CMK (cell line): Measurements from ENCODE around the gene GALT.

ENCODE experiments used
- DNase-seq: peaks from one replicate; pipeline ENCODE4 v3.0.0-alpha.2; 2010; ENCODE audit warnings: low read depth

The GALT gene

GRCh38 chr9:34651876-34652601 is 5.6 kb downstream of the GALT start, which contains the start of gene IL11RA:
IL11RA (plus strand) TSS chr9:34652185; CDS start chr9:34655218, 3,033 bp downstream.
- peak; percentile 79 for DNase-seq

GRCh38 chr9:34652602-34653000 is 6.1 kb downstream of the GALT start:
- no peak for DNase-seq

DNA sequence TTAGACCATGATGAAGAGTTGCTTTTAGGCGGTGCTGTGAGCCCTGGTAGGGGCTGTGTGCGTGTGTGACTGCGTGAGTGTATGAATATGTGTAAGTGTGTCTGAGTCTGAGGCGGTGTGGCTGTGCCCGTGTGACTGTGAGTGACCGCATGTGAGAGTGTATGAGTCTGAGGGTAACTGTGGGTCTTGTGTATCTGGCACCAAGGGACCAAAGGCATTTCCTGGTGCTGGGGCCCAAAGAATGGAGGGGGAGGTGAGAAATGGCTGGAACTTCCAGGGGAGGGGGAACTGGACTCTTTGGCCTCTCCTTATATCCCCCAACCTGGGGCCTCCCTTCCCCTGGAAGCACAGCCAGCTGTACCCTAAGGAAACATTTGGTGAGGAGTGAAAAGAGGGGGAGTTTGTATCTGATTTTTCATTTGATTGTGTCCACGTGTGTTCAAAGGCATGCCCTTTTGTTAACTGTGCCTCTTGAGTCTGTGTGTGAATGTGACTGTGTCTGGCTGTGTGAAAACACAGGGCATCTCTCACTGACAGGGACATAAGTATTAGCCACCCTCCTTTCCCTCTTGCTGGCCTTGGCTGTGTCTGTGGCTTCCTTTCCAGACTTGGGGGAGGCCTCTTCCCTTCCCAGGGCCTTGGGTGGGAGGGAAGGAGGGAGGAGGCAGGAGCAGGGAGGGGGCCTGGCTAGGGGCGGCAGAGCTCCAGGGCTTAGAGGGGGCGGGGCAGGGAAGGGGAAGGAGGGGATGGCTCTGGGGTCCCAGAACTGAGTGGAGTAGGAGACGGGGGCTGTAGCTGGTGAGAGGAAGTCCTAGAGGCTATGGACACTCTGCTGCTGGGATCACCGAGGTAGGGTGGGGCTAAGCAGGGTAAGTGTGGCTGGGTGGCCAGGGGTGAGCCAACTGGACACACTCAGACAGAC is 6.9 kb downstream of the GALT start:
- DNase-seq = peak; percentile 58

- DNase-seq = no peak
Observed at GRCh38 chr9:34654323-34655051, 8.0 kb downstream of the GALT start.

DNA sequence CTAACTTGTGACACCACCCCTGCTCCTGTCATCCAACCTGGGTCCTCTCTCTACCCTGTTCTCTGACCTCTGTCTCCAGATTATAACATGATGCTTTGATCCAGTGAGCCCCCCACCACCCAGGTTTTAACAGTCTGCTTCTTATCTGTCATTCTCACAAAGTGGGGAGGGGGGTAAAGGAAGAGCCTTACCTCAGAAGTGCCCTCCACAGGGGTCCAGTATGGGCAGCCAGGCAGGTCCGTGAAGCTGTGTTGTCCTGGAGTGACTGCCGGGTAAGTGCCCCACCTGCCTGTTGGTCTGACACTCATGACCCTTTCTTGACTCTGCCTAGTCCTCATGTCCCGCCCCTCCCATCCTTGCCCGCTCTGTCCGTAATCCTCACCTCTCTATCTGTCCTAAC is 8.9 kb downstream of the GALT start:
- no peak for DNase-seq

DNA sequence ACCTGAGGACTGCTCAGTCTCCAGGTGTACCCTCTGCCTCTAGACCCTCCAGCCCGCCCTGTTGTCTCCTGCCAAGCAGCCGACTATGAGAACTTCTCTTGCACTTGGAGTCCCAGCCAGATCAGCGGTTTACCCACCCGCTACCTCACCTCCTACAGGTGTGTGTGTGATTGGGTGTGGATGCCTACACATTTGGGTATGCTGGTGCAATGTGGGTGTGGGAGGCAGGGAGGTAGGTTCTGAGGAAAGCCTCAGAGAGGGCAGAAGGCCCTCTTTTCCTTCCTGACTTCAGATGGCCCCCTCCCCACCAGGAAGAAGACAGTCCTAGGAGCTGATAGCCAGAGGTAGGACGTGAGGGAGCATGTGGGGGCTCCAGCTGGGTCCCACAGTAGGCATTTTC is 10.5 kb downstream of the GALT start:
- no peak for DNase-seq

- no peak for DNase-seq
Observed at GRCh38 chr9:34658461-34658860, 12.0 kb downstream of the GALT start.

- DNase-seq = no peak
Observed at GRCh38 chr9:34659592-34660253, 13.2 kb downstream of the GALT start.

DNA sequence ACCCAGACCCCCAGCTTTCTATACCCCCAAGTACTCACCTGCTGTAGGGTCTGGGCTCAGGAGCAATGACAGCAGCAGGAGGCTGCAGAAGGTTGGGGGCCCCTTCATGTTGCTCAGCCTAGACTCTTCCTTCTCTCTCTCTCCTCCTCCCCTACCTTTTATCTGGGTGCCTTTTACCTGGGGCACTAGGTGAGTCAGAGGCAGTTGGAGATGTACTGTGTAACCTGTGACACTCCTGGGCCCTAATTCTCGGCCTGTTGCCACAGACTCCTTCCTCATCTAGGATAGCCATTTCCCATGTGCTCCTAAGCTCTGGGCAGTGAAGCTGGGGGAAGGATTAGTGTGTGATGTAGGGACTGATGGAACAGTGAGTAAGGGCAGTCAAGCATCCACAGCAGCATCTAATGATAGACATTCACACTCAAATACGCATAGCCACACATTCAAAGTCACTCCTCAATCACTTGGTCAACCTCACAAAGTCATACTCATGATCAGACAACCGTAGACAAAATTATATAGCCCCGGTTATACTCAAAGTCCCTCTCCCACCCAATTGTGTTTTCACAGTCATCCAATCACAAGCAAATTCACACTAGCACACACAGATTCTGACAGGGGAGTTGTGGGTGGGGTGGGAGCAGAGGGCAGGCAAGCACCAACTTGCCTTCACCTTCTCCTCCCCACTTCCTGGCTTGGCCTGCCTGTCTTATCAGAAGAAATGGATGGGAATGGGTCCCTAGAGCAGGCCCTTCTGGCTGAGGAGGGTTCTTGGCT is 16.2 kb downstream of the GALT start, which contains the start of gene CCL27:
Gene CCL27, minus strand, starts transcription at position 132 of the 777 bp plus-strand sequence. Its CDS starts 24 bp downstream, at position 108.
- no peak for DNase-seq

GRCh38 chr9:34663303-34663605 is 16.8 kb downstream of the GALT start:
- no peak for DNase-seq

DNA sequence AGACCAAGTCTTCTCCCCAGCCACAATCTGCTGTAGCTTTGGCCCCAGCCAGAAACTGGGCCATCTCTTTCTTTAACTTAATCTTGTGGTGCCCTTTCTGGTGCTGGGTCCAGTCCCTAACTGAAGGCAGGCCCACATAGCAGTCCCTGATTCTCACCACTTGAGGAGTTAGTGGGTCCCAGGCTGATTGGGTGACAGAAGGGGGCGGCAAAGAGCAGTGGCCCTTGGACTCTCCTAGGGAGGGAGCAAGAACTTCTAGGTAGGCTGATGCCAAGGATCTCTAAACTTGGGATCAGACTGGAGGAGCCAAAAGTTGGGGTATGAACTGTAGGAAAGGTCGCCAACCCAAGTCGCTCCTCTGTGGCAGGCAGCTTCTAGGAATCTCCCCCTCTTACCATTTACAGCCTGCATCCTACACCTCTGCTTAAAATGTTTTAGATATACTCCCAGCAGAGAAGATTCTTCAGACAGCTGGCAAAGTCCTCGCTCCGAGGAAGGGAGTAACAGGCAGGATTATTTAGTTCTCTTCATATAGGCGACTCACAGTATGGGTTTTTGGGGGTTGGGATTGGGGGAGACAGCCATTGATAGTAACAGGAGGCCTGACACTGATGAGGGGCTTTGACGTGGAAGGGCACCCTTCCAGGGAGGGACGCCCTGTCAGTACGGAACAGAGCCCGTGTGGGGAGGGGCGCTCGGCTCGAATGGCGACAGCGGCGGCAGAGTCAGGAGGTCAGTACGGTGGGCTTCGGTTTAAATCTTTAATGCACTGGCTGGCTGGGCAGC is 18.0 kb downstream of the GALT start:
- DNase-seq = peak; percentile 60

DNA sequence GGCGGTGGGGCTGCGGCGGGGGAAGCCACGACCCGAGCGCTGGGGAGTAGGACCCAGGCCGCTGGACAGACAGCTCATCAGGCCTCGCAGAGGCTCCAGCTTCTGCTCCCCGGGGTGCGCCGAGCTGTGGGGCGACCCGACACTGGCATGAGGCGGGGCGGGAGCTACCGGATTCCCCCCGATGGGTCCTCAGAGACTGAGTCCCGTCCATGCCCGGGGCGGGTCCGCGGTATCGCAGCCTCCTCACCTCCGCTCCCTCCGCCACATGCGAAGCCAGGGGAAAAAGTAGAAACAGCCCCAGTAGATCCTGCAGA is 18.5 kb downstream of the GALT start:
- no peak for DNase-seq

GRCh38 chr9:34665381-34666250 is 19.1 kb downstream of the GALT start:
- peak; percentile 74 for DNase-seq

- no peak for DNase-seq
Observed at GRCh38 chr9:34669809-34670562, 23.5 kb downstream of the GALT start.

- DNase-seq = no peak
Observed at GRCh38 chr9:34671307-34671706, 24.8 kb downstream of the GALT start.

- DNase-seq = no peak
Observed at GRCh38 chr9:34674440-34674839, 28.0 kb downstream of the GALT start.

DNA sequence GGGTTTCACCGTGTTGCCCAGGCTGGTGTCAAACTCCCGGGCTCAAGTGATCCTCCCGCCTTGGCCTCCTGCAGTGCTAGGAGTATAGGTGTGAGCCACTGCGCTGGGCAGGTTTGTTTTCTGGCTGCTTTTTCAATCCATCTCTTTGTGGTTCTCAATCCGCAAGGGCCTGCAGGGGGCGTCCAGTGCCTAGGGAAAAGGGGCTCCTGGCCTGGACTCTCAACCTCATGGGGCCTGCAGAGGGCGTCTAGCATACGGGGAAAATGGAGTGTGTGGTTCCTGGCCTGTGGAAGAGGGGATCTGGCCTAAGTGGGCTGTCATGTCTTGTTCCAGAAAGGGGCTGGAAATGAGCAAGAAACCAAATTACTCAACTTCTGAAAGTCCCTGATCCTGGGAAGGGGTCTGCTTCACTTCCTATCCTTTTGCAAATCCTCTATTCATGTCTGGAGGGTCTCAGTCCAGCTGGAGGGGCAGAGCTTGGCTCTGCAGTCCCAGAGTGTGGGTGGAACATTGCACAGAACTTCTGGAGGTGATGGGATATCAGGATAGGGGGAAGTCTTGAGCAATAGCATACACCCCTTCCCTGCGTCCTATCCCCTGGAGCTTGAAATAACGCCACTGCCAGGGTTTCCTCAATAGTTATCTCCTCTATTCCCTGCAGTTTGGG is 28.7 kb downstream of the GALT start:
- DNase-seq = no peak

DNA sequence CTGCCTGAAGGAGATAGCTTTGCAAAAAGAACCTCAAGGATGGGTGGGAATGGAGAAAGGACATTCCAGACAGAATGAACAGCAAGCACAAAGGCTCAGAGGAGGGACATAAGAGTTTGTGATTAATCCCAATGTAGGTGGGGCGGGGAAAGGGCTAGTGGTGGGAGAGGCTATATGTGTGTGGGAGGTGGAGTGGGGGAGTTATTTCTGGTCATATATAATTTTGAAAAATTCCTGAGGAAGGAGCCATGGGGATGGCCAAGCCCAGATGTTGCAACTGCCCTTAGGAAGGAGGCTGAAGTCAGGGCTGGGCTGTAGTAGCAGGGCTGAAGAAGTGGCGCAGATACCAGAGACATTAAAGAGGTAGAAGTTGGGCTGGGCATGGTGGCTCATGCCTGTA is 29.4 kb downstream of the GALT start:
- no peak for DNase-seq
